Stimulated activated CD4-positive, alpha-beta T cell treated with anti-CD3 and anti-CD28 coated beads, Interleukin-15, amount 100 ng/mL, for 24 hours (primary cell): ENCODE results near the gene DDX50.

Experiments
- DNase-seq: peaks from one replicate; pipeline ENCODE4 v3.0.0-alpha.2; 2020

DDX50 gene

GRCh38 chr10:68988530-68989316 lies 87.6 kb downstream of the DDX50 start, which contains the start of gene KIFBP:
TSS of gene KIFBP (plus strand) at chr10:68988803. CDS start at chr10:68988833, 30 bp downstream.
- peak; percentile 91 for DNase-seq

GRCh38 chr10:68989317-68989990 lies 88.3 kb downstream of the DDX50 start:
- no peak for DNase-seq

GRCh38 chr10:68992636-68993440 lies 91.7 kb downstream of the DDX50 start:
- no peak for DNase-seq
